OCI-LY3 (cell line): ENCODE measurements around the gene RAPSN.

Source experiments
- CTCF ChIP-seq: fragments of 200-600, 300-600 bp; sonication (generic); IDR thresholded peaks from 2 replicates; pipeline ENCODE4 v1.5.1; 2014; ENCODE audit warnings: antibody characterized with exemption, low read length, low read depth
- EZH2phosphoT487 ChIP-seq: fragments of 200-600 bp; shearing (Covaris generic); IDR thresholded peaks from 2 replicates; pipeline ENCODE4 v1.6.1; 2018; ENCODE audit warnings: antibody characterized with exemption, mixed run types, low read depth

GRCh38 chr11:47468598-47469214 lies 19.8 kb upstream of the RAPSN start:
- TF ChIP-seq CTCF (no peak), EZH2phosphoT487 (no peak)
